Activated naive CD4-positive, alpha-beta T cell treated with Interleukin-2 at 50 U/mL for 16 hours (primary cell): ENCODE results near the gene PACSIN1.

Source experiments
- DNase-seq: peaks from one replicate; pipeline ENCODE4 v3.0.0-alpha.2; 2020

PACSIN1 gene

DNA sequence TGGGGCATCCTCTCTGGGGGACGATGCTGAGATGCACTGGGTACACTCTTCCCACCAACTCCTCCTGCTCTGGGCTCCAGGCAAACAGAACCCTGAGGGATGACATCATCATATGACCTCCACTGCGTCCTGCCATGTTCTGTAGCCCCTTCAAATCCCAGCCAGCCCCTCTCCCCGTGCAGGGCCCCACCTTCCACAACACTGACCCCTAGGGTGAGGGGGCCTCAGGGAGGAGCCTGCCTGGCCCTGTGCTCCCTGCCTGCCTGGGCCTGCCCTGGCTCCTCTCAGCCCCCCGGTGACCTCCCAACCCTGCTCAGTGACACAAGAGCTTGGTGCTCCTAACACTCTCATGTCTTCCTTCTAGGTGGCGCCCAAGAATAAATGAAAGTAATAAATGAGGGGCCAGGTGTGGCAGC, 99.9 kb downstream of the PACSIN1 start:
- no peak for DNase-seq

DNA sequence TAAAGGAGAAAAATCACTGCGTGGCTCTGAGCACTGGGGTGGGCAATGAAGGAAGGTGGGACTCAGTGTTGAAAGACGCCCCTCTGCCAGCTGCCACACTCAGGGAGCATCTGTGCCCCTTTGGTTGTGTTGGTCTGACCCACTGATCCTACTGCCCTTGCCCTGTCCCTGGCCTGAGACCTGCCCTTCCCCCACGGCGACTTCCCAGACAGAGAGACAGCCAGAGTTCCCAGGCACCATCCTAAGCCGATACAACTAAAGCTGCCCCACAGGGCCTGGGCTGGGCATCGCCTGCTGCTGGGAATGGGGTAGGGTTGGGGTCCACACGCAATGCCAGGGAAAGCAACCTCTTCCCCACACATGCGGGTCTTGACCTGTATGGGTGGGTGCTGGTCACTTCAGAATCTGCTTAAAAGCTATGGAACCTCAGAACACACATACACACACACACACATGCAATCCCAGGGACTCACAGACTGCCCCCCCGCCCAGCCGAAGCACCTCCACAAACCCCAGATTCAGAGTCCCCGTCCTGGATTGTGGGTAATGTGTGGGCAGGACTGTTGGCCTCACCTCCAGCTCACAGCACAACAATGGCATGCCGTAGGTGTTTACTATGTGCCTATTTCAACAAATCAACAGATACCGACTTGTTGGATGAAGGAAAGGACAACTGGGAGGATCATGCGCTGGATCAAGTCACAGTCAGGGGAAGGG, 101.1 kb downstream of the PACSIN1 start:
- no peak for DNase-seq

DNA sequence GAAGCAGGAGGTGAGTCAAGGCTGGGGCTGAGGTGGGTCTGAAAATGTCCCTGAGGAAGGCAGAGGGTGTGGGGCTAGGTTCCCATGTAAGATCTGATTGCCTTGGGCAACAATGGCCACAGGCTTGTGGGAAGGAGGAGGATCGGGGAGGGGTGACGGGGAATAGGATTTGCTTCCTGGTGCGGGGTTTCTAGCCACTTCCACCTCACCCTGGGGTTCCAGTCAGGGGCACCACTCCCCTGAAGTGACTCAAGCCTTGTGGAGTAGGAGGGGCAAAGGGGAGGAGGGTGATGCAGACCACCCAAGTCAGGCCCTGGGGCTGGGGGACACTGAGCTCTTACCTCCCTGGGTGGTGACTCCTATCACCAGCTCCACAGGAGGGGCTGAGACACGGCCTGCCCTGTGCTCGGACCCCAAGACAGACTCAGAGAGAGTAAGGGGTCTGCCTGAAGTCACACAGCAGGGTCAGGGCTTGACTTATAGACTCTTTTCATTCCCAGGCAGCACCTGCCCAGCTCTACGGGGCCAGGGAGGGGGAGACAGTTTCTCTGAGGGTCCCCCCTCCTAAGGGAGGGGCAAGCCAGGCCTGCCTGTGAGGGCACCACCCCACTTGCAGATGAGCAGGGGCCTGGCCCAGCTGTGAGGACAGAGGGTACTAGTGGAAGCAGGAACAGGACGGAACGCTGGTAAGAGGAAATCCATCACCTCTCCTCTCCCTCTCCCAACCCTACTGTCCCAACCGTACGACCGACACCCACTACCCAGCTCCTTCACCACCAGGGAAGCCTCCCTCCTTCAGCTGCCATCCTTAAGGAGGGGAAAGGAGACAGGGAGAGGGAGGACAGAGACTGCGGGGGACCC, 102.7 kb downstream of the PACSIN1 start:
- no peak for DNase-seq

DNA sequence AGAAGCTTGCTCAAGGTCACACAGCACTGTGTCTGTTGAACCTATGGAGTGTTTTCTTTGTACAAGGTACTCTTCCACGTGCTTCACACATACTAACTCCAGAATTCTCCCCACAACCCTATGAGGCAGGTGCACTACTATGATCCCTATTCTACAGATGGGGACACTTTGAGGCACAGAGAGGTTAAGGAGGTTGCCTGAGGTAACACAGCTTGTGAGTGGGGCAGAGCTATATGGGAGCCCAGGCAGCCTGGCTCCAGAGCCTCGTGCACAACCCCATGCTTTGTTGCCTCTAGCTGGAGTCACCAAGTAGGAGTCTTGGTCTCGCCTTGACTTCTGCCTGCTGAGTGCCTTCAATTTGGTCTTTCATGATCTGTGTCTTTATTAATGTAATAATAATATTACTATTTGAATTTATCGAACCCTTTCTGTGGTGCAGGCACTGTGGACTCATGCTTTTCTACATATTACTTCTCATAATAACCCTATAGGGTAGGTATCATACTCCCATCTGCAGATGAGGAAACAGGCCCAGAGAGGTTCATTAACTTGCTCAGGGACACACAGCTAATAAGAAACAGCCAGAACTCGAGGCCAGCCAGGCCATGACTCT, 103.6 kb downstream of the PACSIN1 start:
- DNase-seq = no peak

DNA sequence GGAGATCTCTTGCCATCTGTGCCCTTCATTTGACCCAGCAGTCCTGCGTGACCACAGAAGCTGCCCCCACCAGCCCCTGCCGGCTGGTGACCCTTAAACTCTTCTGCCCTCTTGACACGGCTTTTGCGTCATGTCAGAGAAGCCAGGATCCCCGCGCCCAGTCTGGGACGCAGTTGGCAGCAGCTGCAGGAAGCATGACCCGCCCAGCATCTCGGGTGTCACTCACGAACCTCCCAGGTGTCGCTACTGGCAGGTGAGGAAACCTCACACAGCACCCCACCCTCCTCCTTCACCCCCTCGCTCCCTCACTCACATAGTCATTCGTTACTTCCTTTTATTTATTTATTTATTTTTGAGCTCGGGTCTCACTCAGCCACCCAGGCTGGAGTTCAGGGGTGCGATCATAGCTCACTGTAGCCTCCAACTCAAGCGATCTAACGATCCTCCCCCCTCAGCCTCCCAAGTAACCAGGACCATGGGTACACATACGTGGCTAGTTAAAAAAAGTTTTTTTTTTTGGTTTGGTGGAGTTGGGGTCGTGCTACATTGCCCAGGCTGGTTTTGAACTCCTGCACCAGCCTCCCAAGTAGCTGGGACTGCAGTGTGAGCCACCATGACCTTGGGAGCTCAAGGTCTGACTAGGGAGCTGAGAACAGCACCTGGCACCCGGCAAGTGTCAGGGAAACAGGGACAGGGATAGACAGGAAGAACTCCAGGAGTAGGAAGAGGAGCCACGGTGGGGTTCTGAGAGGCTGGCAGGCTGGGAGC, 104.4 kb downstream of the PACSIN1 start:
- DNase-seq = no peak

DNA sequence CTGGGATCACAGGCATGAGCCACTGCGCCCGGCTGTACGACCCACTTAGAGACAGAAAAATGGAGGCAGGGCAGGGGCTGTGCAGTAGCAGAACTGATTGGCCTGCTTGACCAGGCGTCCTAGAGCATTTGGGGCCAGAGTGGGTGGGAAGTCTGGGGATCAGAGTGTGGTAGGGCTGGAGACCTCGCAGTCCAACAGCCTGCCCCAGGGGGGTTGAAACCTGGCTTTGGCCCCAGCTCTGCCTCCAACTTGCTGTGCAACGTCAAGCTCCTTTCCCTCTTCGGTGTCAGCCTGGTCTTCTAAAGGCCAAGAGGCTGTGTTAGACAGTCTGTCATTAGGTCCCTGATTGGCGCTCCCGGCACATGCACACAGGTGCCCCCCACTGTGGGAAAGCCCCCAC, 105.5 kb downstream of the PACSIN1 start:
- no peak for DNase-seq

DNA sequence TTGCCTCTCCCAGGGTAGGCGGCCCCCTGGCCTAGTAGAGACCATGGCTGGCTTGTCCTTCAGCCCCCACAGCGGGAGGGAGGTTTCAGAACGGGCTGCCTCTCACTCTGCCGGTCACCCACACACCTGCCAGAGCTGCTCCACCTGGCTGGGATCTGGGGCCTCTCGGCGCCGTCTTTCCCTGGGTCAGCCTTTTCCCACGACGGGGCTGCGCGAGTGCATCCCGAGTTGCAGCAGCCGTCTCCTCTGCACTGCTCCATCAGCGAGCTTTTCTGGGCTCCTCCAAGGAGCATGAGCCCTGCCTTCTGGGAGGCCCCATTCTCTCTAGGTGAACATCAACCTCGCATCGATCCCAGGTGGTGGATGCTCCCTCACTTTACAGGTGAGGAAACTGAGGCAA, 106.1 kb downstream of the PACSIN1 start:
- no peak for DNase-seq

DNA sequence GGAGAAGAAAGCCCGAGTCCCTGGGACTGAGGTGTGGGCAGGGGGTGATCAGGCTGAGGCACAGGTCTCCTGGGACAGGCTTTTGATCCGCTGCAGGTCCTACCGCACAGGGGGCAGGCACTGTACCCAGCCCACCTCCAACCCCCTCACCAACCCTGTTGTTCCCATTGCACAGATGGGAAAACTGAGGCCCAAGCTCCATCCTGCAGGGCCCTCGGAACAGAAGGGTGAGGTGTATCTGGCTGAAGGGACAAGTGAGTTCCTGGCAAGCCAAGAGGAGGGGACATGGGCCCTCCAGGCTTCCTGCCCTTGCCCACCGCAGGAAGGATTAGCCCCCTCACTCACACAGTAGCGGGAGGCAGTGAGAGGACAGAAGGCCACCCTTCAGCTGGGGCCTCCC, 106.7 kb downstream of the PACSIN1 start:
- no peak for DNase-seq

DNA sequence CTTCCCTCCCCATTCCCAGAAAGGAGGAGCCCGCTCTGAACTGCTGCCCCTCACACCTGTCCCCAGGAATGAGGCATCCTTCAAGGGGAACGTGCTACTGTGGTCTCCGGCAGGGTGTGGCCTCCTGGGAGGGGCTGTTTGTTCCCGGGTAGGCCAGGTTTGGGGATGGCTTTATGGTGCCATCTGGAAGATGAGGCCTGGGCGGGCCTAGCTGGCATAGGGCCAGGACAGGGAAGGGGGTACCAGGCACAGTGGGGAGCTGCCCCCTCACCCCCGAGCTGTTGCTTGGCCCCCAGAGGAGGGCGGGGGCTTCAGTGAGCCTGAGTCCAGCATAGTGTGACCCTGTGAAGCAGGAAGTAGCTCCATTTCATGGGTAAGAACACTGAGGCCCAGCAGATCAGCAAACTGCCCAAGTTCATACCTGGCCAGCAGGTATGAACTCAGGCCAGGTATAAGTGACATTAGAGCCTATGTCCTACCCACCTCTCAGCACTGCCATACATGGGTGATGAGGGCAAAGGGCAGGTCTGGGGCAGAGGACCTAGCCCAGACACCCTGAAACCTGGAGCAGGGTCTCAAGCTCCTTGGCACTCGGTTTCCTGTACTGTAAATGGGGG, 107.8 kb downstream of the PACSIN1 start:
- DNase-seq = no peak

DNA sequence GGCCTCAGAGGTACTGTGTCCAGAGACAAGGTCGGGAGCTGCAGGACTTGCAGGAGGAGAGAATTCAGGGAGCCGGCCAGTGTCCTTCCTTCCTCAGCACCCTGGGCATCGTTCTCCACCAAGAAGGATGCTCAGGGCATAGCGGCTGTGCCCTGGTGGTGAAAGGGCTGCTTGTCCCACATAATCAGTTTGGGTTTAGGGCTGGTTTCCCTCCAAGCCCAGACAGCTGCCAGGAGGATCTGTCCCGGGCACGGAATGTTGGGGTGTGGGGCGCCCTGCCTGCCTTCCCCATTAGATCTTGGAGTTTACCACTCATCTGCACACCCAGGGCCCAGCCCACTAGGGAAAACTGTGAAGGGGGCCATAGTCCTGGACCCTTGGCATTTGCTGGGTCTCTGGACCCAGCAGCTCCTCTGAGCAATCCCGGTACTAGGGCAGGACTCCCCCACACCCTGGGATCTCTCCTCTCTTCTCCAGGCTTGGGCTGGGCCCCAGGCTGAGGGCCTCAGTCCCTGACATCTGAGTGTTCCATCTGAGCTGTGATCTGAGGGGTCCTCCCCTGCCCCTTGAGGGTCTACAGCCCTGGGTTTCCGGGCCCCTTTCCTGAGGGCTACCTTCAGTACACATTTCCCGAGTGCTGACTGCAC, 108.9 kb downstream of the PACSIN1 start:
- no peak for DNase-seq

DNA sequence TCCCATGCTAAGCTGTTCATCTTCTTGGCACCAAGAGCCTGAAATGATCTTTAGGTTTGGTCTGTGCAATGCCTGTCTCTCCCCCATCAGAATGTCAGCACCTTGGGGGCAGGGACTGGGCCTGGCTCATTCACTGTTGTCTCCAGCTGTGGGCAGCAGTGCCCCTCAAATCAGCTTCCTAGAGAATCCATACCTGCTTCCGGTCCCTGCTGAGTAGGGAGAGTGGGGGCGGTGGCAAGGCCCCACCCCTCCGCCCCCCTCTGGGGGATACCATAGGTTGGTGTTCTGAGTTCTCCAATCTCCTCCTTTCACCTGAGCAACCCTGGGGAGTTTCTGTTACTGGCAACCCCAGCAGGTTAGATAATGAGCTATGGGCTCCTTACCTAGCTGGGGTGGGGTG, 109.5 kb downstream of the PACSIN1 start:
- no peak for DNase-seq

DNA sequence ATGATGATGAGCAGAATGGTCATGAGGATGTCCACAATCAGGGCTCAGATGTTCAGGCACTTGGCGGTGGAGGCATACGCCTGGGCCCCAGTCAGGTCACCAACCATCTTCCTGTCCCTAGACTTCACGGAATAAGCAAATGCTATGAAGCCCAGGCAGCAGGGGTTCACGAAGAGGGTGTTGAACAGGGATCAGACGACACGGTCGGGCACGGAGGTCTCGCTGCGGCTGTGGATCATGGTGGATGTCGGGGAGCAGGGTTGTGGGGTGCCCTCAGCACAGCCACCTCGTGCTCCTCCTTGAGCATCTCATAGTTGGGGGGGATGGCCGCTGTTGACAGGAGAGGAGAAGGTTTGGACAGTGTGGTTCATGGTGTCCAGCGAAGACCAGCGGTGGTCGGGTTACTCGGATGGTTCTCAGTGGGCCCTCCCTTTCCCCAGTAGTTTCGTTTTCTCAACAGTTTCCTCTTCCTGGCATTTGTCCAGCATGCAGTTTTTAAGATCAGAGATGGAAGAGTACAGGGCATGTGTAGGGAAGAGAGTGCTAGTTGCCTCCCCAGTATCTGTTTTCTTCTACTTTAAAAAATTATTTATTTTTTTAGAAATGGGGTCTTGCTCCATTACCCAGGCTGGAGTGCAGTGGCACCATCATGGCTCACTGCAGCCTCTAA, 110.5 kb downstream of the PACSIN1 start:
- DNase-seq = no peak

DNA sequence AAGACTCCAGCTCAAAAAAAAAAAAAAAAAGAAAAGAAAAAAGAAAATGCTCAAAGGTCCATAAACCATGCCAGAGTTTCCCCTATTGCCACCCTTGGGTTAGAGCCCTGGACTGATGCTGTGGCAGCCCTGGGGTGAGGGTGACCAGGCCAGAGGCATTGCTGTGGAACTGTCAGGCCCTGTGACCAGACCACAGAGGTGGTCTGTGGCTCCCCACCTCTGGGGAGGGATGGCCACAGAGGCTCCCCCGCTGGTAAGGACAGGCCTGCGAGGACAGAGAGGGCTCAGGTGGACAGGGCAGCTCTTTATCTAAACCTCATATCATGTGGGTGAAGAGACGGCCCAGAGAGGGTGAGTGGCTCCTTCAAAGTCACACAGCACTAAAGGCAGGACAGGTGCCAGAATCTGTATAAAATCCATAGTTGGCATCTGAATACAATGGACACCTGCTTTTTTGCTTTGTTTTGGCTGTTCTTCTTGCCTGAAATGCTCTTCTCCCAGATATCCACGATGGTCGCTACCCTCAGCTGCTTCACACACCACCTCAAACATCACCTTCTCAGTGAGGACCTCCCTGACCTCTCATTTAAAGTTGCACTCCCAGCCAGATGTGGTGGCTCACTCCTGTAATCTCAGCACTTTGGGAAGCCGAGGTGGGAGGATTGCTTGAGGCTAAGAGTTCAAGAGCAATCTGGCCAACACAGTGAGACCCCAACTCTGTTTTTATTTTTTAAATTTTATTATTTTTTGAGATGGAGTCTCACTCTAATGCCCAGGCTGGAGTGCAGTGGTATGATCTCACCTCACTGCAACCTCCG, 112.8 kb downstream of the PACSIN1 start:
- no peak for DNase-seq

DNA sequence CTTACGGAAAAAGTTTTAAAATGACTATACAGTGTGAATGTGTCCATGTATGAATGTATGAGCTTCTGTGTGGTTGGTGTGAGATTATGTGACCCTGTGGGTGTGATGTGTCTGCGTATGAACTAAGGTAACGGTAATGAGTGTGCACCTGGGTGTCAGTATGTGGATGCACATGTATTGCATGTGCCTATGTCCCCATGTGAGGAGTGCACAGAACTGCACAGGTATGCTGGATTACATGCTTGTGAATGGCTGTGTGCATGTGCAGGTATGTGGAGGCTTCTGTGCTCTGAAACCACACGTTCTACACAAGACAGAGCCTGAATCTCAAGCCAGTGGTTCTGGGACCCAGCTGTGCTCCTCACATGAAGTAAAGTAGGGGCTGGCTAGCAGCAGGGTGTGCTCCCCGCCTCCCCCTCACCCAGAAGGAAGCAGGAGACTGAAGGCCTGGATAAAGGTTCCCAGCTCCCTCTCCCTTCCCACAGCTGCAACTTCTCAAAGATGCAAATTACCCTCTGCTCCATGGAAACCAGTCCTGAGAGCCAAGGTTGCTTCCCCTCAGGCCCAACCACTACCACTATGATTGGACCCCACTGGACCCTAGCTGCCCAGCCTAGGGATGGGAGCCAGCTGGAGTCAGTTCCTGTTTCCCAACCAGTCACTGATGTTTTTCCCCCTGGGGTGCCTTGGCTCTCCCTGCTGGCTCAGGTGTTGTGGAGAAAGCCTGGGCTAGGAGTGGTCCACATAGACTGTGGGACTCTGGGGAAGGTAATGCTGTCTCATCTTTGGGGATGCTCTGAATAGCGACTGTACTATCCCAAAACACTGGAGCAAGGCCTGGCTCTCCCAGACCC, 115.1 kb downstream of the PACSIN1 start:
- no peak for DNase-seq

DNA sequence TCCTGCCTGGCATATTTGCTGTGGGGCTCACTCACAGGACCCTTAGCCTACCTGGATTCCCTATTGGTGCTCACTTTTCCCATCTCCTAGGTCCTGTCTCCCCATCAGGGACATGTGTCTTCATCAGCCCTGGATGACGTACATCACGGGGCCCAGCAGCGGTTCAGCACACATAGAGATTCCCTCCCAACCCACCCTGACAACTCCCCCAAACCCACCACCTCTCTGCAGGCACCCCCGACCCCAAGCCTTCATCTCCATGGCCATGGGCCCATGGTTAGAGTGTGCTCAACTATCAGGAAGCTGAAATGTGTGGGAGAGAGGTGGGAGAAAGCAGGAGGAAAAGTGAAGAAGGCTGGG, 115.7 kb downstream of the PACSIN1 start:
- no peak for DNase-seq

DNA sequence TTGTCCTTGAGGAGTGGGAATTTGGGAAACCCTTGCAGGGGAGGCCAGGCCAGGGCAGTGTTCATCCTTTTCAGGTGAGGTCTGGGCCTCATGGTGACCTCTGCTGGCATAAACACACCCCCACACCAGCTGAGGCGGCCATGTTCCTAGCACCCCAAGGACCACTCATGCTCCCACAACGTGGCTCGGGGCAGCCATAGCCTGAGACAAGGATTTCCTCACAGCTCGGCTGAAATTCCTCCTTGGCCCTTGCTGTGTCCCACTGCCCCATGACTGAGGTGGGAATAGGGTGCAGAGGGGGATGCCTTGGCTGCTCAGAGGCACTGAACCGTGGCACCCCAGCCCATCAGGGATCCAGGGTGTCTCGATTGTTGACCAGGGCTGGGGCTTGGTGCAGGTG, 117.6 kb downstream of the PACSIN1 start:
- peak; percentile 13 for DNase-seq

DNA sequence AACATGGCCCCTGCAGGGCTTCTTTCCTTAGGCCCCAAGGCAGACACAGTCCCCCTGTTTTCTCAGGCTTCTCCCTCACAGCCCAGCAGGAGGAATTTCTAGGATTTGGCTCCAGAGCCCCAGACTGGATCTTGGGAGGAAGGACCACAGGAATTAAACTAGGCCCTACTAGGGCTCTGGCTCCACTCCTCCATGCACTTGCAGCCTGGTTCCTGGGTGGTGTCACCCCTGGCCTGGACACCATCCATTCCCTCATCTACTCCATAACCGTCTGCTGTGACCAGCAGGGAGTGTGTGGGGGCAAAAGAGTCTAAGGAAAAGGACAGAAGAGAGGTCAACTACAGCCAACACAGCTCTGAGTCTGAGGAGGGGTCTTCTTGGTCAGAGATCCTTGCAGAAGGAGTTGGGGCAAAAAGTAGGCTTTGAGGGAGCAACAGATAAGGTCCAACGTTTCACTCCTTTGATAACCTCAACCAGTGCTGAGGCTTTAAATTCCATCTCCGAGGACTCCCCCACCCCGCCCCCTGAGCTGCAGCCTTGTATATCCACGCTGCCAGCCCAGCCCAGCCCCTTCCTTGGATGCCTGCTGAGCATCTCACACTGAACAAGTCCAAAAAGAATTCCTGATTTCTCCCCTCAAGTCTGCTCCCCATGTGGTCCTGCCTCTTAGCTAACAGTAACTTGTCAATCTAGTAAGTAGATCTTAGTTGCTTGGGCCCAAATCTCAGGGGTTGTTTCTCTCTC, 118.2 kb downstream of the PACSIN1 start:
- DNase-seq = no peak

DNA sequence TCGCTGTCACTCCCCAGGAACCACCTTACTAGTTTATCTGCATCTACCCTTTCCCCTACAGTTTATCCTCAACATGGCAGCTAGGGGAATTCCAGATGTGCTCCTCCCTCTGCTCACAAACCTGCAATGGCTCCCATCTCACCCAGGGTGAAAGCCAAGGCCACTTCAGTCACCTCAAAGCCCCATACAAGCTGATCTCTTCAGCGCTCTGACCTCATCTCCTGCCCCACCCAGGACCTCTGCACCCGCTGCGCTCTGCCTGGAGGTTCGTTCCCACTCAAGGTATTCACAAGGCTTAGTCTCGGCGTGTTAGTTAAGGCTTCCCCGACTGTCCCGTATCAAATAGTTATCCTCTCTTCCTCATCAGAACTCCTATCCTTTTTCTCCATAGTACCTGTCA, 118.8 kb downstream of the PACSIN1 start:
- no peak for DNase-seq
